Endodermal cell (in vitro differentiated cells): Measurements from ENCODE around the gene ADK. TPM values are rescaled to one million over a fixed set of nuclear protein-coding genes. Genes with fewer than 3 reads are reported as not detected.

ENCODE experiments used
- DNase-seq: peaks from one replicate; pipeline ENCODE4 v3.0.0-alpha.2; 2017
- H3K27ac ChIP-seq: 2 replicates; pipeline ENCODE4 v1.5.1; 2013; ENCODE audit warnings: mild to moderate bottlenecking, low read depth, low read length, moderate library complexity
- H3K27me3 ChIP-seq: 2 replicates; pipeline ENCODE4 v1.6.1; 2013; ENCODE audit warnings: mild to moderate bottlenecking, low read length, moderate library complexity; ENCODE audit not compliant: insufficient read depth, control insufficient read depth, poor library complexity, severe bottlenecking
- H3K36me3 ChIP-seq: 2 replicates; pipeline ENCODE4 v1.7.0; 2013; ENCODE audit warnings: mild to moderate bottlenecking, low read length, moderate library complexity; ENCODE audit not compliant: control insufficient read depth, insufficient read depth
- H3K4me1 ChIP-seq: one replicate; pipeline ENCODE4 v1.7.0; 2013; ENCODE audit warnings: low read length; ENCODE audit not compliant: control insufficient read depth, insufficient read depth
- H3K4me3 ChIP-seq: 2 replicates; pipeline ENCODE4 v1.5.1; 2013; ENCODE audit warnings: mild to moderate bottlenecking, low read length, moderate library complexity
- H3K9ac ChIP-seq: 2 replicates; pipeline ENCODE4 v1.6.1; 2013; ENCODE audit warnings: mild to moderate bottlenecking, low read length, moderate library complexity; ENCODE audit not compliant: poor library complexity, severe bottlenecking; ENCODE audit errors: extremely low read depth
- H3K9me3 ChIP-seq: 2 replicates; pipeline ENCODE4 v1.6.1; 2013; ENCODE audit warnings: mild to moderate bottlenecking, low read length, moderate library complexity; ENCODE audit not compliant: control insufficient read depth
- H3K27ac Mint-ChIP-seq: 2 replicates; pipeline ENCODE4 v1.8.0; 2020; ENCODE audit warnings: mixed read lengths
- H3K27me3 Mint-ChIP-seq: 2 replicates; pipeline ENCODE4 v1.8.0; 2021; ENCODE audit warnings: mild to moderate bottlenecking, mixed read lengths; ENCODE audit not compliant: insufficient read depth
- H3K36me3 Mint-ChIP-seq: 2 replicates; pipeline ENCODE4 v1.8.0; 2020; ENCODE audit warnings: low read depth, mixed read lengths
- H3K4me1 Mint-ChIP-seq: 2 replicates; pipeline ENCODE4 v1.8.0; 2020; ENCODE audit warnings: mixed read lengths
- H3K4me3 Mint-ChIP-seq: 2 replicates; pipeline ENCODE4 v1.8.0; 2020; ENCODE audit warnings: mild to moderate bottlenecking, moderate library complexity, mixed read lengths
- H3K9me3 Mint-ChIP-seq: 2 replicates; pipeline ENCODE4 v1.8.0; 2020; ENCODE audit warnings: mild to moderate bottlenecking, mixed read lengths
- WGBS, 2 experiments: methylation state at CpG; one replicate each; pipeline versions ENCODE4 v1.1.5 to v1.1.7; 2013; ENCODE audit warnings: missing lambda C conversion rate in 2 of 2, mixed read lengths in 1 of 2; ENCODE audit not compliant: insufficient coverage in 1 of 2, insufficient read length in 1 of 2; 5-methylcytosine and 5-hydroxymethylcytosine counted together
- total RNA-seq, 2 donors: library from RNA; stranded (reverse); fragmentation: NEBNext Ultra II Directional in 1 of 2; extraction: Animal tissue kit (Norgen Biotek cat#: 25700) in 1 of 2; gene quantifications; 2 replicates in 1 of 2; 3 replicates in 1 of 2; pipeline ENCODE4 v1.2.1, GENCODE V29; 2021
- TF ChIP-seq, protein P1 (sequence below): fragments of 200-600 bp; sonication (generic); conservative IDR thresholded peaks from 2 replicates; pipeline ENCODE4 v1.5.0; 2021; ENCODE audit warnings: antibody characterized with exemption, mild to moderate bottlenecking

The ADK gene
- total RNA-seq, 2 donors from 2014 or later: 23.6 to 36.7 TPM

DNA sequence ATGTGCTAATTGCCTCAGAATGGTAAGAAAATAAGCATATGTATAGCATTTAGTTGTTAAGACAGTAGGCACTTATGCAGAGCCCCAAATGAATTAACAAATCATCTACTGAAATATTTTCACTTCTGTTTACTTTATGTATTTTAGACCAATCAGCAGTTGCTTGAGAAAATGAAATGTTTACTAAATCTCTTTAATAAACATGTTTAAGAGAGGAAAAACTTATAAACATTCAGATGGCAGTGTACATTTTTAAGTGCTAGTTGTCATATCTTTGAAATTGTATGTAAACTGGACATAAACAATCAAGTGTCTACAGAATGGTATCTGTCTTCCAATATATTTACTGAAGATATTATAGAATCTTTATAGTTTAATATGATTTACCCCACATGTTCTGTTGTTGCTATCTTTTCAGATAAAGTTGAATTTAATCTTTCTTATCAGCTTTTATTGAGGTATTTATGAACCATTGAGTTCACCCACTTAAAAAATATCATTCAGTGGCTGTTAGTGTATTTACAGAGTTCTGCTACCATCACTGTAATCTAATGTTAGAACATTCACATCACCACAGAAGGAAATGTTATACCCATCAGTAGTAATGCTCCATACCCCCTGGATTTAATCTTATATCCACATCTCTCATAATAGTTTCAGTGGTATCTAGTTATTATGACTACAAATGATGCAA is 264.3 kb downstream of the ADK start:
- Mint-ChIP-seq H3K36me3 (peaks cover 16% of the 10 kb centered on the region), H3K9me3 (peaks cover 7% of the 10 kb centered on the region), H3K4me3 (no peak overlapping the region), H3K27me3 (no peaks in the 10 kb centered on the region), H3K27ac (no peak overlapping the region), H3K4me1 (peaks cover 20% of the 10 kb centered on the region)
- H3K9ac ChIP-seq: no peak overlapping the region
- no peak for DNase-seq
- no peak overlapping the region for H3K4me3 ChIP-seq
- peaks cover 17% of the 10 kb centered on the region for H3K9me3 ChIP-seq
- TF ChIP-seq, protein P1, sequence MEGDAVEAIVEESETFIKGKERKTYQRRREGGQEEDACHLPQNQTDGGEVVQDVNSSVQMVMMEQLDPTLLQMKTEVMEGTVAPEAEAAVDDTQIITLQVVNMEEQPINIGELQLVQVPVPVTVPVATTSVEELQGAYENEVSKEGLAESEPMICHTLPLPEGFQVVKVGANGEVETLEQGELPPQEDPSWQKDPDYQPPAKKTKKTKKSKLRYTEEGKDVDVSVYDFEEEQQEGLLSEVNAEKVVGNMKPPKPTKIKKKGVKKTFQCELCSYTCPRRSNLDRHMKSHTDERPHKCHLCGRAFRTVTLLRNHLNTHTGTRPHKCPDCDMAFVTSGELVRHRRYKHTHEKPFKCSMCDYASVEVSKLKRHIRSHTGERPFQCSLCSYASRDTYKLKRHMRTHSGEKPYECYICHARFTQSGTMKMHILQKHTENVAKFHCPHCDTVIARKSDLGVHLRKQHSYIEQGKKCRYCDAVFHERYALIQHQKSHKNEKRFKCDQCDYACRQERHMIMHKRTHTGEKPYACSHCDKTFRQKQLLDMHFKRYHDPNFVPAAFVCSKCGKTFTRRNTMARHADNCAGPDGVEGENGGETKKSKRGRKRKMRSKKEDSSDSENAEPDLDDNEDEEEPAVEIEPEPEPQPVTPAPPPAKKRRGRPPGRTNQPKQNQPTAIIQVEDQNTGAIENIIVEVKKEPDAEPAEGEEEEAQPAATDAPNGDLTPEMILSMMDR: no peak
- H3K36me3 ChIP-seq: peaks cover 18% of the 10 kb centered on the region
- H3K27ac ChIP-seq: no peak overlapping the region
- no peaks in the 10 kb centered on the region for H3K27me3 ChIP-seq
- no peaks in the 10 kb centered on the region for H3K4me1 ChIP-seq

DNA sequence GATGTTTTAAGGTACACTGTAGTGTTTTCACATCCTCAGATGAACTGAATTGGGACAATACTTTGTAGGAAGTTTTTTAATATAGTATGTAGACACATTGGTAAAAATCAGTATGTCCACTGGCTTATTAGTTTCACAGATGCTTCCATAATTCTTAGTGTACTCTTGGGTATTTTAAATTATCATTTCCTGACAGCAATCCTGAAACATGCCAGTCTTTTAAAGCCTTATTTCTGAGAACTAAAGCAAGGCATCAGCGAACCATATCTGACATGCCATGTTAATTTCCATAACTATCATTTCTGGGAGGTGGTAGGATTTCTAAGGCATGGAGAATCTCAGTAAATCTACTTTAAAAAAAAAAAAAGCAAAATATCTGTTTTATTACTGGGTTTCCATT is 266.4 kb downstream of the ADK start:
- no peak overlapping the region for H3K27ac Mint-ChIP-seq
- no peak overlapping the region for H3K4me3 Mint-ChIP-seq
- no peaks in the 10 kb centered on the region for H3K27me3 ChIP-seq
- peaks cover 26% of the 10 kb centered on the region for H3K4me1 Mint-ChIP-seq
- peaks cover 3% of the 10 kb centered on the region for H3K36me3 Mint-ChIP-seq
- H3K27ac ChIP-seq: peak overlapping the region; percentile 100
- no peak overlapping the region for H3K9ac ChIP-seq
- 100% methylated on average over 1 of the region's 1 CpG; no CpG with 5 or more reads in 1 of the 2 experiments for WGBS, 2 experiments
- TF ChIP-seq, protein P1: no peak
- H3K9me3 Mint-ChIP-seq: no peaks in the 10 kb centered on the region
- H3K36me3 ChIP-seq: peaks cover 3% of the 10 kb centered on the region
- H3K4me1 ChIP-seq: no peaks in the 10 kb centered on the region
- no peaks in the 10 kb centered on the region for H3K27me3 Mint-ChIP-seq
- H3K9me3 ChIP-seq: peaks cover 11% of the 10 kb centered on the region
- no peak for DNase-seq
- no peak overlapping the region for H3K4me3 ChIP-seq

DNA sequence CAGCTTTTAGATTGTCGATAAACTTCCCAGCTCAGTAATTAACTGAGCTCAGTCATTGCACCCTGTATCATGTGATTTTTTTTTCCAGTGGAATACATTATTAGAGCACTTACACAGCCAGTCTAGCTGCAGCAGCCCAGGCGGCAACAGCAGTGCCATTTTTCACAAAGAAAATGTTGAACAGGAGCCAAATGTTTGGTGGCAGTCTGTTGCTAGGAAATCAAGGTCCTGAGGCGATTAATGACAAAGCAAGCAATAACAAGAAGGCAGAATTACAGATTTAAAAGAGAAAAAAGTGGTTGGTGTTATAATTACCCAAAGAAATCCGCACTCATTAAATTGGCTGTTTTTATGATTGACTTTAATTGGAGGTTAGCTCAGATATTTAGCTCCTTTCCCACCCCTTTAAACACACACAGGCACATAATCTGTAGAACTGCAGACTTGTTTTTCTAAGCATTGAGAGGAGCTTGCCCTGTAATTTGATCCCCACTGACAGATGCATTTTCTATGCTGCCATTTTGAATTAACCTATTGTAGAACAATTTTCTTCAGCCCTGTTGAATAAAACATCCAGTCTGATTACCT is 267.4 kb downstream of the ADK start:
- peak overlapping the region; percentile 2 for H3K4me3 ChIP-seq
- H3K4me1 ChIP-seq: no peaks in the 10 kb centered on the region
- peaks cover 26% of the 10 kb centered on the region for H3K4me1 Mint-ChIP-seq

More for the DNA sequence above, 267.4 kb downstream of the ADK start:
- Histone ChIP-seq H3K27ac (peak overlapping the region; percentile 100), H3K9ac (no peak overlapping the region), H3K36me3 (no peaks in the 10 kb centered on the region), H3K9me3 (peaks cover 4% of the 10 kb centered on the region), H3K27me3 (no peaks in the 10 kb centered on the region)
- peaks cover 1% of the 10 kb centered on the region for H3K9me3 Mint-ChIP-seq
- no peaks in the 10 kb centered on the region for H3K27me3 Mint-ChIP-seq
- TF ChIP-seq, protein P1: no peak
- H3K36me3 Mint-ChIP-seq: peaks cover 7% of the 10 kb centered on the region
- H3K27ac Mint-ChIP-seq: peak overlapping the region; percentile 94
- no peak overlapping the region for H3K4me3 Mint-ChIP-seq
- 38 to 88% methylated on average over 3 to 4 of the region's 4 CpGs for WGBS, 2 experiments
- no peak for DNase-seq
